Bronchial epithelial cell (primary cell): ENCODE results near the gene ZBTB42. TPM values are rescaled to one million over a fixed set of nuclear protein-coding genes. Genes with fewer than 3 reads are reported as not detected.

Source experiments
- DNase-seq: peaks from one replicate; pipeline ENCODE4 v3.0.0-alpha.2; 2010; ENCODE audit warnings: low read depth
- FAIRE-seq: peaks from 2 replicates; lab custom pipeline; 2011; peaks lifted over from hg19 to GRCh38; lab: Jason Lieb, UNC
- H3K27me3 ChIP-seq: 2 replicates; pipeline ENCODE4 v1.5.1; 2011; ENCODE audit warnings: low read length; ENCODE audit not compliant: control insufficient read depth, insufficient read depth
- H3K36me3 ChIP-seq: 2 replicates; pipeline ENCODE4 v1.5.1; 2011; ENCODE audit warnings: low read length; ENCODE audit not compliant: control insufficient read depth, insufficient read depth
- H3K4me3 ChIP-seq: 2 replicates; pipeline ENCODE4 v1.5.1; 2011; ENCODE audit warnings: mild to moderate bottlenecking, low read depth, low read length, control low read depth
- CTCF ChIP-seq: IDR thresholded peaks from 2 replicates; pipeline ENCODE4 v1.5.1; 2011; ENCODE audit warnings: mild to moderate bottlenecking, moderate library complexity, low read length, control low read depth, inconsistent platforms; ENCODE audit not compliant: insufficient read depth, severe bottlenecking
- total RNA-seq: library from RNA; depleted of rRNA; stranded (reverse); fragments of >200 nt; gene quantifications from 2 replicates; pipeline ENCODE4 v1.2.1, GENCODE V29; 2014

Gene ZBTB42
- total RNA-seq, 1 donor from 2014 or later: 5.3 TPM

DNA sequence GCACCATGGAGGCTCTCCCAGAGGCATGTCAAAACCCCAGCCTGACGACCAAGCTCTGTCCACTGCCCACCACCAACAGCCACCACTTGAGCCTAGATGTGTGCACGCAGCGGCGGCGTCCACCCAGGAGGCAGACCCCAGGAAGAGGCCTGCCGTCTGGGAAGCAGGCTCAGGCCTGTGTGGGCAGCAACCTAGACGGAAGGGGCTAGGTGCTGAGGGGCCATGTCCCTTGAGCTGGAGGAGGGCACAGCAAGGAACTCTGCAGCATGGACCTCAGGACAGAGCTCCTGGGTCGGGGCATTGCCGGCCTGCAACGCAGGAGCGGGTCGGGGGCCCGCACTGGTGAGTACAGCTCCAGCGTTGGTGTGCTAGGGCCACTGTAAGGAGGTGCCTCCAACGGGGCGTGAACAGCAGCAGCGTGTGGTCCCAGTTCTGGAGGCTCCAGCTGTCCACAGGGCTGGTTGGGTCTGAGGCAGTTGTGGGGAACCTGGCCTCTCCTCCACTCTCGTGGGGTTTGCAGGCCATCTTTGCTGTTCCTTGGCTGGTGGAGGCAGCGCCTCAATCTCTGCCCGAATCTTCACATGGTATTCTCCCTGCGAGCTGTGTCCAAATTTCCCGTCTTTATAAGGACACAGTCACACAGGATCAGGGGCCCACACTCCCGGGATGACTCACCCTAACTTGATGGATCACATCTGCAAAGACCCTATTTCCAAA lies 20.5 kb downstream of the ZBTB42 start:
- Histone ChIP-seq H3K27me3 (no peaks in the 10 kb centered on the region), H3K36me3 (no peaks in the 10 kb centered on the region), H3K4me3 (no peak overlapping the region)
- DNase-seq (no peak), FAIRE-seq (no peak)
- TF ChIP-seq CTCF: no peak

DNA sequence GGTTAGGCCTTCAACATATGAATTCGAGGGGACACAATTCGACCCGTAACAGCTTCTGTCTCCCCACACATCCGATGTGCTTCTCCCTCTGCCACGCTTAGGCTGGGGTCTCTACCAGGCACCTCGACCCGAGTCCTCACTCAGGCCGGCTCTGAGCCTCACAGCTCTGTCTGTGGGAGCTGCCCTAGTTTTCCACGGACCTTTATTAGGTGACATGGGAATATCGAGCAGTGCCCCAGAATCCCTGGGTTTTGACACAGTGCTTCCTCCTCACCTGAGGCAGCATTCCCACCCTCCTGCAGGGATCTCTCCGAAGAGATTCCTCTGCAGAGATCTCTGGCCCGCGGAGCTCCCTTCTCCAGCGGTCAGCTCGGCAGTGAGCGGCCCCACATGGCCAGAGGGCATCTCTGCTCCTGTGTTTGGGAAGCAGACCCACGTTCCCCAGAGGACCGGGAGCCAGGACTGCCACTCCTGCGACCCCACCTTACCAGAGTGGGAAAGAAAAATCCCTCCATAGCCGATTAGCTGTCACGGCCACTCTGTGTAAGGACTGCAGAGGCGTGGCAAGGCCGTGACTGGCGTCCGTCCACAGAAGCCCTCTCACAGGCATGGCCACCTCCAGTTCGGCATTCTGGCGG lies 21.2 kb downstream of the ZBTB42 start:
- no peaks in the 10 kb centered on the region for H3K36me3 ChIP-seq
- no peaks in the 10 kb centered on the region for H3K27me3 ChIP-seq
- no peak for TF ChIP-seq CTCF
- DNase-seq (no peak), FAIRE-seq (no peak)
- H3K4me3 ChIP-seq: no peak overlapping the region

GRCh38 chr14:104822821-104823615 lies 22.1 kb downstream of the ZBTB42 start:
- TF ChIP-seq CTCF: no peak
- no peaks in the 10 kb centered on the region for H3K27me3 ChIP-seq
- H3K4me3 ChIP-seq: no peak overlapping the region
- no peak for FAIRE-seq
- no peak for DNase-seq
- H3K36me3 ChIP-seq: no peaks in the 10 kb centered on the region

DNA sequence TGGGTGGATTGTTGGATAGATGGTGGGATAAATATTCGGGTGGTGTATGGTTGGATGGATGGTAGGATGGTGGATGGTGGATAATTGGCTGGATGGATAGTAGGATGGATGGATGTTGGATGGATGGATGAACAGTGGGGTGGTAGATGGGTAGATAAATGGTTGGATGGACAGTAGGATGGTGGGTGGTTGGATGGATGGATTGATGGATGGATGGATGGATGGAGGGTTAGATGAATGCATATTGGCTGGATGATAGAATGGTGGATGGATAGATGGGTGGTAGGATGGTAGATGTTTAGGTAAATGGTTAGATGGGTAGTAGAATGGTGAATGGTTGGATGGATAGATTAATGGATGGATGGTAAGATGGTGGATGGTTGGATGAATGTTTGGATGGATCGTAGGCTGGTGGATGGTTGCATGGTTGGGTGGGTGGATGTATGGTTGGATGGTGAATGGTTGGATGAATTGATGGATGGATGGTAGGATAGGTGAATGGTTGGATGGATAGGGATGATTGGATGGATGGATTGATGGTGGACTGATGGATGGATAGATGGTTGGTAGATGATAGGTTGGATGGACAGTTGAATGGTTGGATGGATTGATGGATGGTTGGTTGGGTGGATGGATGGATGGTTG lies 23.6 kb downstream of the ZBTB42 start:
- Histone ChIP-seq H3K36me3 (no peaks in the 10 kb centered on the region), H3K4me3 (no peak overlapping the region), H3K27me3 (no peaks in the 10 kb centered on the region)
- DNase-seq (no peak), FAIRE-seq (no peak)
- no peak for TF ChIP-seq CTCF

GRCh38 chr14:104826189-104826860 lies 25.4 kb downstream of the ZBTB42 start:
- Histone ChIP-seq H3K27me3 (no peaks in the 10 kb centered on the region), H3K36me3 (no peaks in the 10 kb centered on the region), H3K4me3 (peak overlapping the region; percentile 47)
- TF ChIP-seq CTCF: peak; percentile 62
- FAIRE-seq: no peak
- peak; percentile 54 for DNase-seq
